Measurements from ENCODE around the gene SMC3.

GRCh38 chr10:110530131-110530831, 37.2 kb upstream of the SMC3 start:
- no peak for TF ChIP-seq POLR2A (IDR thresholded peaks at IDR 0.05; ENCODE audit: low read depth, low read length)
- no peak for TF ChIP-seq TAF1 (IDR thresholded peaks at IDR 0.05; ENCODE audit: borderline replicate concordance, low read depth, low read length)

Measured in GM12892 (cell line).